ENCODE measurements around the gene ZNF423. TPM values are rescaled to one million over a fixed set of nuclear protein-coding genes. Genes with fewer than 3 reads are reported as not detected.

The ZNF423 gene
- total RNA-seq, 3 donors from 2014 or later (not counting 1 experiment from before 2014, with no cell fraction given): not detected

DNA sequence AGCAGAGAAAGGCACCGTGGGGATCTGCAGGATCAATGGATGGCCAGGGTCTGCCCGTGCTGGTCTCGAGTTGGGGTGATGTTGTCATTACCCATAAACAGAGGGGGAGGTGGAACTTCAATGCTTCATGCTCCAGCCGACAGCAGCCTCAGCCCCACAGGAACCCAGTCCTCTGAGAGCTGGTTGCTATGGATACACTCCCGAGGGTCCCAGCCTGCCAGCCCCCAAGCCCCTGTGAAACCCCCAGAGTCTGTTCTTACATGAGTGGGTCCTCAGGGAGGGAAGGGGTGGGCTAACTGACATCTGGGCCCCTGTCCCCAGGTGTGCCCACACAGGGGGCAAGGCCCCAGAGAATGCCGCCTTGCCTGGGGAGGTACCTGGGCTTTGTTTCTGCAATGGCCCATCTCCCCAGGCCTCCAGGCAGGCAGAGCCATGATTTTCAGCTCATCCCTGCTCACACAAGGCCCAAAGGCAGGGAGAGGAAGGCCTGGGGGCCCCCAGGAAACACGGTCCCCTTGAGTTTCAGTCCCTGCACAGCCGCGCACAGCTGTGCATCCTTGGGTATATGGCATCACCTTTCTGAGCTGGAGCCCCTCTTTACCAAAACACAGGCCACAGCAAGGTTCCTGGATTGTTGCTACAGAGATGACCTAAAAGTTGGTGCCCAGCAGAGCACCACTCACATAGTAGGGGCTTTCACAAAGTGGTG, 223.7 kb downstream of the ZNF423 start:
- no peak overlapping the region for H3K27ac Mint-ChIP-seq
- no peaks in the 10 kb centered on the region for H3K27me3 Mint-ChIP-seq (ENCODE audit: low read depth in 2 of 2)
- no peak overlapping the region for H3K27ac ChIP-seq (ENCODE audit: low read length)
- no peaks in the 10 kb centered on the region for H3K4me1 ChIP-seq (ENCODE audit: control insufficient read depth, insufficient read depth, low read length)
- no peaks in the 10 kb centered on the region for H3K36me3 Mint-ChIP-seq
- H3K4me1 Mint-ChIP-seq: no peaks in the 10 kb centered on the region
- H3K27me3 ChIP-seq (ENCODE audit: control insufficient read depth, insufficient read depth, low read length): no peaks in the 10 kb centered on the region
- 54% methylated on average over 9 of the region's 9 CpGs for WGBS (ENCODE audit: insufficient coverage)
- H3K36me3 ChIP-seq (ENCODE audit: control insufficient read depth, insufficient read depth, low read length): no peaks in the 10 kb centered on the region
- TF ChIP-seq CTCF (IDR thresholded peaks at IDR 0.05): no peak
- peaks cover 5% of the 10 kb centered on the region for H3K9me3 ChIP-seq (ENCODE audit: control insufficient read depth, insufficient read depth, low read length)
- H3K4me3 Mint-ChIP-seq: no peak overlapping the region
- no peak overlapping the region for H3K4me3 ChIP-seq (ENCODE audit: low read length)
- no peak for ATAC-seq
- H3K9me3 Mint-ChIP-seq: no peaks in the 10 kb centered on the region
- intact Hi-C loops (cut with micrococcal nuclease): no loop called here
- no peak for DNase-seq

DNA sequence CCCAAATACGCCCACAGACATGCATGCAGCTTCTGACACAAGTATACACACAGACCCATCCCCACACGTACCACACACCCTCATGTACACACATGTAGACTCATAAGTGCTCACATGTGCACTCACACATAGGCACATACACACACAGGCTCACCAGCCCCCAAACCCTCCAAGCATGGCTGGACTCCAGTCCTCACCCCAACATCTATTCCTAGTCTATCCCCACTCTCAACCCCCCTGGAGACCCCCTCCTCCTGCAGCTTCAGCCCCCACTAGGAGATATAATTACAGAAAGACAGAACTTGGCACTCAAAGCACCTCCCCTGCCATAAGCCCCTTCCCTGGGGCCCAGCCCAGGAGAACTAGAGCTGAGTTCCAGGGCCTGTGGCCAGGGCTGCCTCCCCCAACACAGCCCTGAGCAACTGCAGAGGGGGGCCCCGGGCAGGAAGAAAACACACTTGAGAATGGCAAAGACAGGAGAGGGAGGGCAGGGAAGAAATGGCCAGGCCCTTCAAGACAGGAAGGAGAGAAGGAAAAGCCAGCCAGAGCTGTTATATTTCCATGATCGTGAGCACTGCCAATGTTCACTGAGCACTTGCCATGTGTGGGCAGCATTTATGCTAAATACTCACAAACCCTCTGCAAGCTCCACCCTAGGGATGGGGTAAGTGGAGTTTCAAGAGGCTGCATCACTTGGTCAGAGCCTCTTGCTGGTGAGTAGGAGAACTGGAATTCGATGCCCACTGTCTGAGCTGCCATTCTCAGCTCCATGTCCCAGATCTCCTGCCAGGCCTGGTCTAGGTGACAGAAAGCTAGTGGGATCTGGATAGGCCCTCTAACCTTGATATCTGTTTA, 224.5 kb downstream of the ZNF423 start:
- 51% methylated on average over 5 of the region's 5 CpGs for WGBS (ENCODE audit: insufficient coverage)
- ATAC-seq: no peak
- H3K9me3 ChIP-seq (ENCODE audit: control insufficient read depth, insufficient read depth, low read length): peaks cover 5% of the 10 kb centered on the region
- no peaks in the 10 kb centered on the region for H3K27me3 ChIP-seq (ENCODE audit: control insufficient read depth, insufficient read depth, low read length)
- H3K4me1 ChIP-seq (ENCODE audit: control insufficient read depth, insufficient read depth, low read length): no peaks in the 10 kb centered on the region
- Mint-ChIP-seq H3K4me1 (no peaks in the 10 kb centered on the region), H3K4me3 (no peak overlapping the region), H3K9me3 (no peaks in the 10 kb centered on the region), H3K27ac (no peak overlapping the region), H3K36me3 (no peaks in the 10 kb centered on the region), H3K27me3 (ENCODE audit: low read depth in 2 of 2) (no peaks in the 10 kb centered on the region)
- no peaks in the 10 kb centered on the region for H3K36me3 ChIP-seq (ENCODE audit: control insufficient read depth, insufficient read depth, low read length)
- no peak for TF ChIP-seq CTCF (IDR thresholded peaks at IDR 0.05)
- no peak for DNase-seq
- intact Hi-C loops (cut with micrococcal nuclease): no loop called here
- no peak overlapping the region for H3K27ac ChIP-seq (ENCODE audit: low read length)
- no peak overlapping the region for H3K4me3 ChIP-seq (ENCODE audit: low read length)

DNA sequence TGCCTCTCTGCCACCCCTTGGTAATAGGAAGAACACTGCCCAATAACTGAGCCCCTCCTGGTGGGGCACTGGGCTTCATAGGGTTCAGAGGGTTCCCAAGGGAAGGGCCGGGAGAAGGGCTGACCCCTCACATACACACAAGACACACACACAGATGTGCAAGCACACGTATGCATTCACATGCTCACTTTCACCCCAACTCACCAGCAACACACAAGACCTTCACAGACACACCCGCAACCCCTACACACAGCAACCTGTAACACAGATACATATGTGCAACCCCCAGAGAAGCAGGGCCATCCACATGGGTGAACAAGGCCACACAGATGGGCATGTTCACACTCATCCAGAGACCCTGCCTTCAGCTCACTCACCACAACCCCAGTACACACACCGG, 225.1 kb downstream of the ZNF423 start:
- intact Hi-C loops (cut with micrococcal nuclease): no loop called here
- ATAC-seq (no peak), DNase-seq (no peak)
- Mint-ChIP-seq H3K9me3 (no peaks in the 10 kb centered on the region), H3K36me3 (no peaks in the 10 kb centered on the region), H3K27me3 (ENCODE audit: low read depth in 2 of 2) (no peaks in the 10 kb centered on the region), H3K4me3 (no peak overlapping the region), H3K4me1 (no peaks in the 10 kb centered on the region), H3K27ac (no peak overlapping the region)
- H3K36me3 ChIP-seq (ENCODE audit: control insufficient read depth, insufficient read depth, low read length): no peaks in the 10 kb centered on the region
- no peak overlapping the region for H3K27ac ChIP-seq (ENCODE audit: low read length)
- no peak for TF ChIP-seq CTCF (IDR thresholded peaks at IDR 0.05)
- no peaks in the 10 kb centered on the region for H3K4me1 ChIP-seq (ENCODE audit: control insufficient read depth, insufficient read depth, low read length)
- 93% methylated on average over 4 of the region's 4 CpGs for WGBS (ENCODE audit: insufficient coverage)
- H3K9me3 ChIP-seq (ENCODE audit: control insufficient read depth, insufficient read depth, low read length): peaks cover 5% of the 10 kb centered on the region
- no peak overlapping the region for H3K4me3 ChIP-seq (ENCODE audit: low read length)
- no peaks in the 10 kb centered on the region for H3K27me3 ChIP-seq (ENCODE audit: control insufficient read depth, insufficient read depth, low read length)
